T-cell (primary cell): ENCODE results near the gene ATXN2. TPM values are rescaled to one million over a fixed set of nuclear protein-coding genes. Genes with fewer than 3 reads are reported as not detected.
"Not testable (repeated sequence)": the region's sequence is repeated elsewhere in the genome, so short reads cannot be mapped to it uniquely, and the experiment has no call there.

ENCODE experiments used
- ATAC-seq, 4 experiments: fragments of 200-7000 bp in 3 of 4; fragments of 150-1000 bp in 1 of 4; cut with Tn5 transposase; replicated peaks in 1 of 4; 1 replicate in 3 of 4; 2 replicates in 1 of 4; pipeline ENCODE4 v1.10.0; 2021; ENCODE audit warnings: moderate library complexity in 3 of 4, mild to moderate bottlenecking in 2 of 4, moderate number of reproducible peaks in 1 of 4
- CTCF ChIA-PET, 2 donors: fragments of 300-600 bp; sonication (Branson Sonifier 250); formaldehyde crosslinking; loops; one replicate each; lab custom pipeline; 2022; ENCODE audit warnings: antibody characterized with exemption in 2 of 2; lab: Charles Lee
- POLR2A ChIA-PET, 2 donors: fragments of 300-600 bp; sonication (Branson Sonifier 250); formaldehyde crosslinking; loops; one replicate each; lab custom pipeline; 2022; ENCODE audit warnings: antibody characterized with exemption in 2 of 2; lab: Charles Lee
- DNase-seq, 35 experiments: peaks; one replicate each; pipeline versions ENCODE4 v3.0.0 to v3.0.0-alpha.2; 2013 to 2023
- H3K27ac ChIP-seq: one replicate; pipeline ENCODE4 v1.5.1; 2013; ENCODE audit warnings: low read length
- H3K27me3 ChIP-seq, 2 experiments: replicated peaks in 1 of 2; 1 replicate in 1 of 2; 2 replicates in 1 of 2; pipeline versions ENCODE4 v1.6.1 to v1.7.0; 2013; ENCODE audit warnings: low read length in 1 of 2, mixed read lengths in 1 of 2; ENCODE audit not compliant: control insufficient read depth in 2 of 2, insufficient read depth in 2 of 2; ENCODE audit errors: extremely low read depth in 1 of 2
- H3K36me3 ChIP-seq, 2 donors: 1 replicate in 1 of 2; 2 replicates in 1 of 2; pipeline versions ENCODE4 v1.6.1 to v1.7.0; 2013; ENCODE audit warnings: low read length in 1 of 2; ENCODE audit not compliant: control insufficient read depth in 2 of 2, insufficient read depth in 1 of 2; ENCODE audit errors: extremely low read depth in 1 of 2
- H3K4me1 ChIP-seq, 2 experiments: 1 replicate in 1 of 2; 2 replicates in 1 of 2; pipeline versions ENCODE4 v1.6.1 to v1.7.0; 2013; ENCODE audit warnings: low read length in 2 of 2, mixed read lengths in 1 of 2; ENCODE audit not compliant: insufficient read depth in 2 of 2, control insufficient read depth in 1 of 2; ENCODE audit errors: extremely low read depth in 1 of 2
- H3K4me3 ChIP-seq, 2 donors: 1 replicate in 1 of 2; 2 replicates in 1 of 2; pipeline versions ENCODE4 v1.5.1 to v1.7.0; 2013; ENCODE audit warnings: mild to moderate bottlenecking in 2 of 2, low read length in 1 of 2, moderate library complexity in 1 of 2; ENCODE audit not compliant: control insufficient read depth in 1 of 2; ENCODE audit errors: extremely low read depth in 1 of 2
- H3K9me3 ChIP-seq: 2 replicates; pipeline ENCODE4 v1.7.0; 2013
- H3K27ac Mint-ChIP-seq, 2 donors: one replicate each; pipeline ENCODE4 v1.8.0; 2020 to 2021; ENCODE audit warnings: mild to moderate bottlenecking in 2 of 2, mixed read lengths in 2 of 2
- H3K27me3 Mint-ChIP-seq, 2 donors: one replicate each; pipeline ENCODE4 v1.8.0; 2021 to 2022; ENCODE audit warnings: mixed read lengths in 2 of 2
- H3K36me3 Mint-ChIP-seq: one replicate; pipeline ENCODE4 v1.8.0; 2021; ENCODE audit warnings: mixed read lengths
- H3K4me1 Mint-ChIP-seq, 3 donors: one replicate each; pipeline ENCODE4 v1.8.0; 2020 to 2022; ENCODE audit warnings: mixed read lengths in 3 of 3, mild to moderate bottlenecking in 1 of 3
- H3K4me3 Mint-ChIP-seq, 3 donors: one replicate each; pipeline ENCODE4 v1.8.0; 2020 to 2022; ENCODE audit warnings: mild to moderate bottlenecking in 3 of 3, mixed read lengths in 3 of 3, moderate library complexity in 3 of 3
- H3K9me3 Mint-ChIP-seq, 3 donors: one replicate each; pipeline ENCODE4 v1.8.0; 2020 to 2022; ENCODE audit warnings: mixed read lengths in 3 of 3
- WGBS: methylation state at CpG from one replicate; pipeline ENCODE4 v1.1.5; 2013; ENCODE audit warnings: missing lambda C conversion rate; ENCODE audit not compliant: insufficient coverage; 5-methylcytosine and 5-hydroxymethylcytosine counted together
- total RNA-seq, 35 experiments: library from RNA in 6 of 35; stranded (reverse) in 6 of 35; fragments of 120-200 nt in 1 of 35; gene quantifications; one replicate each; pipeline versions ENCODE4 v1.2.1 to v1.2.4 and lab custom pipeline; 2013 to 2026

Gene ATXN2
- total RNA-seq, 5 donors from 2014 or later (not counting 1 experiment from before 2014, with no cell fraction given): 48.6 to 54.0 (median 50.3) TPM

GRCh38 chr12:111569363-111570083 lies 29.6 kb downstream of the ATXN2 start:
- H3K9me3 ChIP-seq: no peaks in the 10 kb centered on the region
- Mint-ChIP-seq H3K27ac (no peak overlapping the region), H3K9me3 (no peaks in the 10 kb centered on the region), H3K36me3 (no peaks in the 10 kb centered on the region), H3K4me3 (no peak overlapping the region), H3K4me1 (peaks cover 28 to 37% (median 29%) of the 10 kb centered on the region in 3 donors), H3K27me3 (no peaks in the 10 kb centered on the region)
- POLR2A ChIA-PET: interaction anchor here in 1 of 2 donors (0.6 kb wide), 2 partner anchors 50 to 179 kb away, joined by 4 to 14 read pairs; no protein-coding TSS in a partner anchor
- H3K36me3 ChIP-seq: no peaks in the 10 kb centered on the region
- H3K27ac ChIP-seq: no peak overlapping the region
- no peaks in the 10 kb centered on the region for H3K27me3 ChIP-seq
- H3K4me1 ChIP-seq: no peaks in the 10 kb centered on the region
- no peak overlapping the region for H3K4me3 ChIP-seq
- ATAC-seq: no peak
- CTCF ChIA-PET: interaction anchor here in 1 of 2 donors (0.5 to 0.6 kb wide), 3 partner anchors 20 to 90 kb away, joined by 3 to 5 read pairs (median 4); no protein-coding TSS in a partner anchor
- DNase-seq: no peak
- no CpG with 5 or more reads among the region's 6 CpGs for WGBS

GRCh38 chr12:111560844-111561243 lies 38.3 kb downstream of the ATXN2 start:
- H3K36me3 Mint-ChIP-seq, ATAC-seq, CTCF ChIA-PET, H3K36me3 ChIP-seq, H3K4me1 ChIP-seq, H3K4me3 Mint-ChIP-seq, POLR2A ChIA-PET, H3K27me3 Mint-ChIP-seq, H3K9me3 ChIP-seq, H3K27ac Mint-ChIP-seq, H3K9me3 Mint-ChIP-seq, H3K27me3 ChIP-seq, DNase-seq, H3K27ac ChIP-seq, H3K4me3 ChIP-seq: not testable (repeated sequence)
- 90% methylated on average over 4 of the region's 10 CpGs for WGBS
- peaks cover 21 to 40% (median 35%) of the 10 kb centered on the region in 3 donors for H3K4me1 Mint-ChIP-seq

DNA sequence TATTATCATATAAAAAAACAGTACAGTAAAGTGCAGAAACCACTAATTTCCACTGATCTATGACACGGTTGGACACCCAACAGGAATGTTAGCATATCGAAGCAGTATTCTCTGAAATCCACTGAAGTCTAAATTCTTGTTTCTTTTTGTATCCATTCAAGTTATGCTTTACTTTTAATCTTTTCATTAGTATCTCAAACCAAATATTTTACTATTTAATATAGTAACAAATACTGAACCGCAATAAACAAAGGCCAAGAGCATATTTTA lies 41.1 kb downstream of the ATXN2 start:
- Mint-ChIP-seq H3K4me1 (peaks cover 21 to 30% (median 25%) of the 10 kb centered on the region in 3 donors), H3K4me3 (no peak overlapping the region), H3K9me3 (peaks cover 0 to 4% (median 0%) of the 10 kb centered on the region in 3 donors), H3K27ac (peak overlapping the region in 1 of 2 donors; percentile 6), H3K36me3 (peaks cover 20% of the 10 kb centered on the region), H3K27me3 (no peaks in the 10 kb centered on the region)
- Histone ChIP-seq H3K27ac (no peak overlapping the region), H3K36me3 (no peaks in the 10 kb centered on the region), H3K4me1 (no peaks in the 10 kb centered on the region), H3K9me3 (no peaks in the 10 kb centered on the region), H3K27me3 (no peaks in the 10 kb centered on the region), H3K4me3 (no peak overlapping the region)
- DNase-seq (no peak), ATAC-seq (no peak)
- ChIA-PET POLR2A (no interaction called here), CTCF (no interaction called here)
- 42% methylated on average over 2 of the region's 3 CpGs for WGBS

GRCh38 chr12:111557271-111558106 lies 41.6 kb downstream of the ATXN2 start:
- peaks cover 20% of the 10 kb centered on the region for H3K36me3 Mint-ChIP-seq
- DNase-seq (no peak), ATAC-seq (no peak)
- Histone ChIP-seq H3K36me3 (no peaks in the 10 kb centered on the region), H3K27ac (no peak overlapping the region), H3K9me3 (no peaks in the 10 kb centered on the region), H3K4me1 (no peaks in the 10 kb centered on the region), H3K27me3 (no peaks in the 10 kb centered on the region), H3K4me3 (no peak overlapping the region)
- H3K4me1 Mint-ChIP-seq: peaks cover 21 to 26% (median 22%) of the 10 kb centered on the region in 3 donors
- H3K9me3 Mint-ChIP-seq: peaks cover 0 to 4% (median 0%) of the 10 kb centered on the region in 3 donors
- H3K4me3 Mint-ChIP-seq: no peak overlapping the region
- ChIA-PET CTCF (interaction anchor here in 1 of 2 donors (1.0 kb wide), 1 partner anchor 529 kb away, joined by 3 read pairs; no protein-coding TSS in a partner anchor), POLR2A (interaction anchor here in 1 of 2 donors (0.6 kb wide), 1 partner anchor 17 kb away, joined by 3 read pairs; no protein-coding TSS in a partner anchor)
- peak overlapping the region in 1 of 2 donors; percentile 6 for H3K27ac Mint-ChIP-seq
- no CpG with 5 or more reads among the region's 5 CpGs for WGBS
- no peaks in the 10 kb centered on the region for H3K27me3 Mint-ChIP-seq

GRCh38 chr12:111556676-111557075 lies 42.4 kb downstream of the ATXN2 start:
- Histone ChIP-seq H3K27ac (no peak overlapping the region), H3K27me3 (no peaks in the 10 kb centered on the region), H3K9me3 (no peaks in the 10 kb centered on the region), H3K4me3 (no peak overlapping the region), H3K36me3 (peaks cover 0 to 4% of the 10 kb centered on the region in 2 donors), H3K4me1 (no peaks in the 10 kb centered on the region)
- ChIA-PET CTCF (interaction anchor here in 1 of 2 donors (1.0 kb wide), 1 partner anchor 530 kb away, joined by 3 read pairs; no protein-coding TSS in a partner anchor), POLR2A (interaction anchor here in 1 of 2 donors (0.6 kb wide), 1 partner anchor 18 kb away, joined by 3 read pairs; no protein-coding TSS in a partner anchor)
- Mint-ChIP-seq H3K27me3 (no peaks in the 10 kb centered on the region), H3K27ac (no peak overlapping the region), H3K4me3 (no peak overlapping the region), H3K36me3 (peaks cover 25% of the 10 kb centered on the region), H3K4me1 (peaks cover 21 to 26% (median 22%) of the 10 kb centered on the region in 3 donors), H3K9me3 (peaks cover 0 to 4% (median 0%) of the 10 kb centered on the region in 3 donors)
- ATAC-seq (no peak), DNase-seq (no peak)
- WGBS: 90% methylated on average over 2 of the region's 6 CpGs

DNA sequence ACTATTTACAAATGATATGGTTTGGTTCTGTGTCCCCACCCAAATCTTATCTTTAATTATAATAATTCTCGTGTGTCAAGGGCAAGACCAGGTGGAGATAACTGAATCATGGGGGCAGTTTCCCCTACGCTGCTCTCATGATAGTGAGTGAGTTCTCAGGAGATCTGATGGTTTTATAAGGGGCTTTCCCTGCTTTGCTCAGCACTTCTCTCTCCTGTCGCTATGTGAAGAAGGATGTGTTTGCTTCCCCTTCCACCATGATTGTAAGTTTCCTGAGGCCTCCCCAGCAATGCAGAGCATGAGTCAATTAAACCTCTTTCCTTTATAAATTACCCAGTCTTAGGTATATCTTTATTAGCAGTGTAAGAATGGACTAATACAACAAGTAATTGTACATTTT lies 43.8 kb downstream of the ATXN2 start:
- H3K9me3 ChIP-seq, H3K27ac Mint-ChIP-seq, H3K4me3 ChIP-seq, CTCF ChIA-PET, ATAC-seq, DNase-seq, H3K36me3 ChIP-seq, H3K27ac ChIP-seq, H3K27me3 ChIP-seq, H3K4me1 ChIP-seq, H3K4me3 Mint-ChIP-seq, H3K27me3 Mint-ChIP-seq, H3K9me3 Mint-ChIP-seq, POLR2A ChIA-PET: not testable (repeated sequence)
- peaks cover 27% of the 10 kb centered on the region for H3K36me3 Mint-ChIP-seq
- H3K4me1 Mint-ChIP-seq: peaks cover 15 to 21% (median 18%) of the 10 kb centered on the region in 3 donors
- WGBS: no CpG with 5 or more reads among the region's 3 CpGs
